HepG2 (cell line): ENCODE measurements around the gene PSME3IP1.

Experiments
- ATF1 ChIP-seq: IDR thresholded peaks from 2 replicates; pipeline ENCODE4 v1.6.1; 2016; ENCODE audit warnings: mild to moderate bottlenecking, control low read depth
- CHCHD3 ChIP-seq: sonication (generic); formaldehyde crosslinking; IDR thresholded peaks from 2 replicates; pipeline ENCODE4 v1.8.0; 2022; ENCODE audit warnings: mild to moderate bottlenecking, missing genetic modification reagents, moderate library complexity
- MEIS1 ChIP-seq: sonication (generic); formaldehyde crosslinking; IDR thresholded peaks from 2 replicates; pipeline ENCODE4 v1.9.0; 2021; ENCODE audit warnings: mild to moderate bottlenecking, missing genetic modification reagents, moderate library complexity, borderline replicate concordance
- PCBP2 ChIP-seq: fragments of 200-400 bp; formaldehyde crosslinking; optimal IDR thresholded peaks from 2 replicates; pipeline ENCODE3; 2018; ENCODE audit warnings: low read length, low read depth; ENCODE audit not compliant: poor library complexity, severe bottlenecking
- RAD21 ChIP-seq: fragments of 450-650 bp; formaldehyde crosslinking; IDR thresholded peaks from 2 replicates; pipeline ENCODE4 v1.5.0; 2020; ENCODE audit warnings: mild to moderate bottlenecking
- TBL1XR1 ChIP-seq: fragments of 150-350 bp; IDR thresholded peaks from 2 replicates; pipeline ENCODE4 v1.6.1; 2014; ENCODE audit warnings: borderline replicate concordance, low read length; ENCODE audit not compliant: partially characterized antibody
- YEATS2 ChIP-seq: sonication (generic); formaldehyde crosslinking; IDR thresholded peaks from 2 replicates; pipeline ENCODE4 v1.4.0; 2020; ENCODE audit warnings: missing genetic modification reagents, borderline replicate concordance
- ZNF274 ChIP-seq: sonication (generic); formaldehyde crosslinking; IDR thresholded peaks from 2 replicates; pipeline ENCODE4 v1.5.1; 2020; ENCODE audit warnings: mild to moderate bottlenecking, missing genetic modification reagents
- ZNF432 ChIP-seq: sonication (generic); formaldehyde crosslinking; IDR thresholded peaks from 2 replicates; pipeline ENCODE4 v1.5.0; 2020; ENCODE audit warnings: missing genetic modification reagents, mild to moderate bottlenecking, borderline replicate concordance
- TF ChIP-seq, protein P1 (sequence below): sonication (generic); formaldehyde crosslinking; IDR thresholded peaks from 2 replicates; pipeline ENCODE4 v1.5.0; 2020; ENCODE audit warnings: mild to moderate bottlenecking, missing genetic modification reagents, moderate library complexity
- TF ChIP-seq, protein P2 (sequence below), 2 experiments: fragments of 450-650 bp in 1 of 2; sonication (generic) in 1 of 2; formaldehyde crosslinking; IDR thresholded peaks; 2 replicates each; pipeline versions ENCODE4 v1.5.0 to v1.8.0; 2020 to 2022; ENCODE audit warnings: mild to moderate bottlenecking in 1 of 2, missing genetic modification reagents in 1 of 2
- TF ChIP-seq, protein P3 (sequence below): sonication (generic); formaldehyde crosslinking; IDR thresholded peaks from 2 replicates; pipeline ENCODE4 v1.8.0; 2022; ENCODE audit warnings: mild to moderate bottlenecking, missing genetic modification reagents, moderate library complexity
- TF ChIP-seq, protein P4 (sequence below), 2 experiments: IDR thresholded peaks; 2 replicates each; pipeline ENCODE4 v1.6.1; 2011 to 2012; ENCODE audit warnings: low read length in 2 of 2, borderline replicate concordance in 1 of 2, low read depth in 1 of 2, mild to moderate bottlenecking in 1 of 2, moderate library complexity in 1 of 2
- TF ChIP-seq, protein P5 (sequence below): sonication (generic); formaldehyde crosslinking; IDR thresholded peaks from 2 replicates; pipeline ENCODE4 v1.9.0; 2021; ENCODE audit warnings: mild to moderate bottlenecking, missing genetic modification reagents

DNA sequence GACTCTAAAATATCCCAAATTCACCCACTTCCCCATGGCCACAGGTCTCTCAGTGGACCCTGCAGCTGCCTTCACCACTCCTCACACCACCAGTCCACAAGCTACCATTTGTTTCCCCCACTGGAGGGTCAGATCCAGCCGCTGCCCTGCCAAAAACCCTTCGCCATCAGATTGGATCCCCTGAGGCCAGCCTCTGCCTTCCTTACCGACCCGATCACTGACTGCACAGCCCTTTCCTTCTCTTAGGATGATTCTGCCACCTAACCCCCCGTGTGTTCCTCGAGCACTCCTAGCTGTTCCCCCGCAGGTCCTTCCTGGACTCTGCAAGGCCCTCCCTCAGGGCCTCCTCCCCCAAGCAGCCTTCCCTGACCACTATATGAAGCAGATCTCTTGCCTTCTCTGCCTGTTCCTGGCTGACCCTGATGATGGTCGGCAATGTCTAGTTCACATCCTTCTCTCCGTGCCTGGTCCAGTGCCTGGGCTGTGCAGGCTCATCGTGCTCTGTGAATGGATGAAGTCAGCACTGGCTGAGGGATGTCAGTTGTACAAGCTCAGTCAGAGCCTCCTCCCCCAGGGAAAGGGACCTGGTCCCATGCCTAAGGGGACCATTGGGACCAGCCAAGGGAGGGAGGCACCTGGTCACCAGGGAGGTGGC, 47.4 kb downstream of the PSME3IP1 start:
- TF ChIP-seq ATF1 (CRISPR knock-in tag) (no peak), PCBP2 (no peak), ZNF432 (CRISPR knock-in tag) (no peak), RAD21 (CRISPR knock-in tag) (no peak), CHCHD3 (CRISPR knock-in tag) (no peak), TBL1XR1 (no peak), YEATS2 (CRISPR knock-in tag) (no peak), MEIS1 (CRISPR knock-in tag) (no peak), ZNF274 (CRISPR knock-in tag) (no peak)
- TF ChIP-seq, protein P1, sequence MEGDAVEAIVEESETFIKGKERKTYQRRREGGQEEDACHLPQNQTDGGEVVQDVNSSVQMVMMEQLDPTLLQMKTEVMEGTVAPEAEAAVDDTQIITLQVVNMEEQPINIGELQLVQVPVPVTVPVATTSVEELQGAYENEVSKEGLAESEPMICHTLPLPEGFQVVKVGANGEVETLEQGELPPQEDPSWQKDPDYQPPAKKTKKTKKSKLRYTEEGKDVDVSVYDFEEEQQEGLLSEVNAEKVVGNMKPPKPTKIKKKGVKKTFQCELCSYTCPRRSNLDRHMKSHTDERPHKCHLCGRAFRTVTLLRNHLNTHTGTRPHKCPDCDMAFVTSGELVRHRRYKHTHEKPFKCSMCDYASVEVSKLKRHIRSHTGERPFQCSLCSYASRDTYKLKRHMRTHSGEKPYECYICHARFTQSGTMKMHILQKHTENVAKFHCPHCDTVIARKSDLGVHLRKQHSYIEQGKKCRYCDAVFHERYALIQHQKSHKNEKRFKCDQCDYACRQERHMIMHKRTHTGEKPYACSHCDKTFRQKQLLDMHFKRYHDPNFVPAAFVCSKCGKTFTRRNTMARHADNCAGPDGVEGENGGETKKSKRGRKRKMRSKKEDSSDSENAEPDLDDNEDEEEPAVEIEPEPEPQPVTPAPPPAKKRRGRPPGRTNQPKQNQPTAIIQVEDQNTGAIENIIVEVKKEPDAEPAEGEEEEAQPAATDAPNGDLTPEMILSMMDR: no peak
- TF ChIP-seq, protein P2, sequence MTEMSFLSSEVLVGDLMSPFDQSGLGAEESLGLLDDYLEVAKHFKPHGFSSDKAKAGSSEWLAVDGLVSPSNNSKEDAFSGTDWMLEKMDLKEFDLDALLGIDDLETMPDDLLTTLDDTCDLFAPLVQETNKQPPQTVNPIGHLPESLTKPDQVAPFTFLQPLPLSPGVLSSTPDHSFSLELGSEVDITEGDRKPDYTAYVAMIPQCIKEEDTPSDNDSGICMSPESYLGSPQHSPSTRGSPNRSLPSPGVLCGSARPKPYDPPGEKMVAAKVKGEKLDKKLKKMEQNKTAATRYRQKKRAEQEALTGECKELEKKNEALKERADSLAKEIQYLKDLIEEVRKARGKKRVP (CRISPR knock-in tag; IDR thresholded peaks at IDR 0.05): no peak
- TF ChIP-seq, protein P3, sequence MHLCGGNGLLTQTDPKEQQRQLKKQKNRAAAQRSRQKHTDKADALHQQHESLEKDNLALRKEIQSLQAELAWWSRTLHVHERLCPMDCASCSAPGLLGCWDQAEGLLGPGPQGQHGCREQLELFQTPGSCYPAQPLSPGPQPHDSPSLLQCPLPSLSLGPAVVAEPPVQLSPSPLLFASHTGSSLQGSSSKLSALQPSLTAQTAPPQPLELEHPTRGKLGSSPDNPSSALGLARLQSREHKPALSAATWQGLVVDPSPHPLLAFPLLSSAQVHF (CRISPR knock-in tag): no peak
- TF ChIP-seq, protein P4, sequence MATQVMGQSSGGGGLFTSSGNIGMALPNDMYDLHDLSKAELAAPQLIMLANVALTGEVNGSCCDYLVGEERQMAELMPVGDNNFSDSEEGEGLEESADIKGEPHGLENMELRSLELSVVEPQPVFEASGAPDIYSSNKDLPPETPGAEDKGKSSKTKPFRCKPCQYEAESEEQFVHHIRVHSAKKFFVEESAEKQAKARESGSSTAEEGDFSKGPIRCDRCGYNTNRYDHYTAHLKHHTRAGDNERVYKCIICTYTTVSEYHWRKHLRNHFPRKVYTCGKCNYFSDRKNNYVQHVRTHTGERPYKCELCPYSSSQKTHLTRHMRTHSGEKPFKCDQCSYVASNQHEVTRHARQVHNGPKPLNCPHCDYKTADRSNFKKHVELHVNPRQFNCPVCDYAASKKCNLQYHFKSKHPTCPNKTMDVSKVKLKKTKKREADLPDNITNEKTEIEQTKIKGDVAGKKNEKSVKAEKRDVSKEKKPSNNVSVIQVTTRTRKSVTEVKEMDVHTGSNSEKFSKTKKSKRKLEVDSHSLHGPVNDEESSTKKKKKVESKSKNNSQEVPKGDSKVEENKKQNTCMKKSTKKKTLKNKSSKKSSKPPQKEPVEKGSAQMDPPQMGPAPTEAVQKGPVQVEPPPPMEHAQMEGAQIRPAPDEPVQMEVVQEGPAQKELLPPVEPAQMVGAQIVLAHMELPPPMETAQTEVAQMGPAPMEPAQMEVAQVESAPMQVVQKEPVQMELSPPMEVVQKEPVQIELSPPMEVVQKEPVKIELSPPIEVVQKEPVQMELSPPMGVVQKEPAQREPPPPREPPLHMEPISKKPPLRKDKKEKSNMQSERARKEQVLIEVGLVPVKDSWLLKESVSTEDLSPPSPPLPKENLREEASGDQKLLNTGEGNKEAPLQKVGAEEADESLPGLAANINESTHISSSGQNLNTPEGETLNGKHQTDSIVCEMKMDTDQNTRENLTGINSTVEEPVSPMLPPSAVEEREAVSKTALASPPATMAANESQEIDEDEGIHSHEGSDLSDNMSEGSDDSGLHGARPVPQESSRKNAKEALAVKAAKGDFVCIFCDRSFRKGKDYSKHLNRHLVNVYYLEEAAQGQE (IDR thresholded peaks at IDR 0.05; ENCODE audit: borderline replicate concordance in 1 of 2, low read depth in 1 of 2, low read length in 2 of 2): no peak
- TF ChIP-seq, protein P5, sequence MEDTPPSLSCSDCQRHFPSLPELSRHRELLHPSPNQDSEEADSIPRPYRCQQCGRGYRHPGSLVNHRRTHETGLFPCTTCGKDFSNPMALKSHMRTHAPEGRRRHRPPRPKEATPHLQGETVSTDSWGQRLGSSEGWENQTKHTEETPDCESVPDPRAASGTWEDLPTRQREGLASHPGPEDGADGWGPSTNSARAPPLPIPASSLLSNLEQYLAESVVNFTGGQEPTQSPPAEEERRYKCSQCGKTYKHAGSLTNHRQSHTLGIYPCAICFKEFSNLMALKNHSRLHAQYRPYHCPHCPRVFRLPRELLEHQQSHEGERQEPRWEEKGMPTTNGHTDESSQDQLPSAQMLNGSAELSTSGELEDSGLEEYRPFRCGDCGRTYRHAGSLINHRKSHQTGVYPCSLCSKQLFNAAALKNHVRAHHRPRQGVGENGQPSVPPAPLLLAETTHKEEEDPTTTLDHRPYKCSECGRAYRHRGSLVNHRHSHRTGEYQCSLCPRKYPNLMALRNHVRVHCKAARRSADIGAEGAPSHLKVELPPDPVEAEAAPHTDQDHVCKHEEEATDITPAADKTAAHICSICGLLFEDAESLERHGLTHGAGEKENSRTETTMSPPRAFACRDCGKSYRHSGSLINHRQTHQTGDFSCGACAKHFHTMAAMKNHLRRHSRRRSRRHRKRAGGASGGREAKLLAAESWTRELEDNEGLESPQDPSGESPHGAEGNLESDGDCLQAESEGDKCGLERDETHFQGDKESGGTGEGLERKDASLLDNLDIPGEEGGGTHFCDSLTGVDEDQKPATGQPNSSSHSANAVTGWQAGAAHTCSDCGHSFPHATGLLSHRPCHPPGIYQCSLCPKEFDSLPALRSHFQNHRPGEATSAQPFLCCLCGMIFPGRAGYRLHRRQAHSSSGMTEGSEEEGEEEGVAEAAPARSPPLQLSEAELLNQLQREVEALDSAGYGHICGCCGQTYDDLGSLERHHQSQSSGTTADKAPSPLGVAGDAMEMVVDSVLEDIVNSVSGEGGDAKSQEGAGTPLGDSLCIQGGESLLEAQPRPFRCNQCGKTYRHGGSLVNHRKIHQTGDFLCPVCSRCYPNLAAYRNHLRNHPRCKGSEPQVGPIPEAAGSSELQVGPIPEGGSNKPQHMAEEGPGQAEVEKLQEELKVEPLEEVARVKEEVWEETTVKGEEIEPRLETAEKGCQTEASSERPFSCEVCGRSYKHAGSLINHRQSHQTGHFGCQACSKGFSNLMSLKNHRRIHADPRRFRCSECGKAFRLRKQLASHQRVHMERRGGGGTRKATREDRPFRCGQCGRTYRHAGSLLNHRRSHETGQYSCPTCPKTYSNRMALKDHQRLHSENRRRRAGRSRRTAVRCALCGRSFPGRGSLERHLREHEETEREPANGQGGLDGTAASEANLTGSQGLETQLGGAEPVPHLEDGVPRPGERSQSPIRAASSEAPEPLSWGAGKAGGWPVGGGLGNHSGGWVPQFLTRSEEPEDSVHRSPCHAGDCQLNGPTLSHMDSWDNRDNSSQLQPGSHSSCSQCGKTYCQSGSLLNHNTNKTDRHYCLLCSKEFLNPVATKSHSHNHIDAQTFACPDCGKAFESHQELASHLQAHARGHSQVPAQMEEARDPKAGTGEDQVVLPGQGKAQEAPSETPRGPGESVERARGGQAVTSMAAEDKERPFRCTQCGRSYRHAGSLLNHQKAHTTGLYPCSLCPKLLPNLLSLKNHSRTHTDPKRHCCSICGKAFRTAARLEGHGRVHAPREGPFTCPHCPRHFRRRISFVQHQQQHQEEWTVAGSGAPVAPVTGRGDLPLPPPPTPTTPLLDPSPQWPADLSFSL: no peak
